ENCODE results near the gene OAS2.

The OAS2 gene

DNA sequence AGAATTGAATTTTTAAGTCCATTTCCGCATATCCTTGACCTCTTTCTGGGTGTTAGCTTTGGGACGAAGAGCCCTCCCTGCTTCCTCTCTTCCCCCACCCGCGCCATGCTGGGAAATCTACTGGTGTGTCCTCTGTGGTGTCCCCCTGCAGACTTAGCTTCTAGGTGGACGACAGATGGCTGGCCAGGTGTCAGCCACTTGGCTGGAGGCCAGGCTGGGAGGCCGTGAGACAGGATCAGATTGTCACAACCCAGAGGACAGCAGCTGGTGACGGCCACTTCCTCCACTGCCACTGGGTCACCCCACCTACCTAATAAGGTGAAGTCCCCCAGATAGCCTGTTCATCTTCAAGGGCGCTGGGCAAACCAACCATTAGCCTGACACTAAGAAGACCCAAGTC is 64.9 kb downstream of the OAS2 start:
- Histone ChIP-seq H3K9me3 (ENCODE audit: severe bottlenecking) (no peaks in the 10 kb centered on the region), H3K4me3 (ENCODE audit: severe bottlenecking) (no peak overlapping the region), H3K27ac (ENCODE audit: poor library complexity, severe bottlenecking) (no peak overlapping the region), H3K36me3 (ENCODE audit: low read depth) (no peaks in the 10 kb centered on the region), H3K4me1 (ENCODE audit: insufficient read depth, poor library complexity, severe bottlenecking) (peaks cover 22% of the 10 kb centered on the region), H3K27me3 (ENCODE audit: insufficient read depth, poor library complexity, severe bottlenecking) (no peaks in the 10 kb centered on the region)
- TF ChIP-seq, protein P1, sequence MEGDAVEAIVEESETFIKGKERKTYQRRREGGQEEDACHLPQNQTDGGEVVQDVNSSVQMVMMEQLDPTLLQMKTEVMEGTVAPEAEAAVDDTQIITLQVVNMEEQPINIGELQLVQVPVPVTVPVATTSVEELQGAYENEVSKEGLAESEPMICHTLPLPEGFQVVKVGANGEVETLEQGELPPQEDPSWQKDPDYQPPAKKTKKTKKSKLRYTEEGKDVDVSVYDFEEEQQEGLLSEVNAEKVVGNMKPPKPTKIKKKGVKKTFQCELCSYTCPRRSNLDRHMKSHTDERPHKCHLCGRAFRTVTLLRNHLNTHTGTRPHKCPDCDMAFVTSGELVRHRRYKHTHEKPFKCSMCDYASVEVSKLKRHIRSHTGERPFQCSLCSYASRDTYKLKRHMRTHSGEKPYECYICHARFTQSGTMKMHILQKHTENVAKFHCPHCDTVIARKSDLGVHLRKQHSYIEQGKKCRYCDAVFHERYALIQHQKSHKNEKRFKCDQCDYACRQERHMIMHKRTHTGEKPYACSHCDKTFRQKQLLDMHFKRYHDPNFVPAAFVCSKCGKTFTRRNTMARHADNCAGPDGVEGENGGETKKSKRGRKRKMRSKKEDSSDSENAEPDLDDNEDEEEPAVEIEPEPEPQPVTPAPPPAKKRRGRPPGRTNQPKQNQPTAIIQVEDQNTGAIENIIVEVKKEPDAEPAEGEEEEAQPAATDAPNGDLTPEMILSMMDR (IDR thresholded peaks at IDR 0.05; ENCODE audit: poor library complexity, severe bottlenecking): no peak
- DNase-seq (ENCODE audit: low spot score) (no peak), ATAC-seq (ENCODE audit: low read depth) (no peak)

DNA sequence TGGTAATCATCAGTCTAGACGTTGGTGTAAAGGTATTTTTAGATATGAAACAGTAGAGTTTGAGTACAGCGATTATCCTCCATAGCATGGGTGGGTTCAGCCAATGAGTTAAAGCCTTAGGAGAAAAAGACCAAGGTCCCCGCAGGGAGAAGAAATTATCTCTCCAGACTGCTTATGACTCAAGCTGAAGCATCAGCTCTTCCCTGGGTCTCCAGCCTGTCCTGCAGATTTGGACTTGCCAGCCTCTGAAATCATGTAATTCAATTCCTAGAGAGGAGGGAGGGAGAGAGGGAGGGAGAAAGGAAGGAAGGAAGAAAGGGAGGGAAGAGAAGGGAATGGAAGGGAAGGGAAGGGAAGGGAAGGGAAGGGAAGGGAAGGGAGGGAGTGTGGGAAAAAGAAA is 66.2 kb downstream of the OAS2 start:
- Histone ChIP-seq H3K4me1 (ENCODE audit: insufficient read depth, poor library complexity, severe bottlenecking) (peaks cover 19% of the 10 kb centered on the region), H3K4me3 (ENCODE audit: severe bottlenecking) (no peak overlapping the region), H3K27me3 (ENCODE audit: insufficient read depth, poor library complexity, severe bottlenecking) (no peaks in the 10 kb centered on the region), H3K9me3 (ENCODE audit: severe bottlenecking) (no peaks in the 10 kb centered on the region), H3K36me3 (ENCODE audit: low read depth) (no peaks in the 10 kb centered on the region), H3K27ac (ENCODE audit: poor library complexity, severe bottlenecking) (no peak overlapping the region)
- ATAC-seq (ENCODE audit: low read depth) (no peak), DNase-seq (ENCODE audit: low spot score) (no peak)
- TF ChIP-seq, protein P1 (IDR thresholded peaks at IDR 0.05; ENCODE audit: poor library complexity, severe bottlenecking): no peak

DNA sequence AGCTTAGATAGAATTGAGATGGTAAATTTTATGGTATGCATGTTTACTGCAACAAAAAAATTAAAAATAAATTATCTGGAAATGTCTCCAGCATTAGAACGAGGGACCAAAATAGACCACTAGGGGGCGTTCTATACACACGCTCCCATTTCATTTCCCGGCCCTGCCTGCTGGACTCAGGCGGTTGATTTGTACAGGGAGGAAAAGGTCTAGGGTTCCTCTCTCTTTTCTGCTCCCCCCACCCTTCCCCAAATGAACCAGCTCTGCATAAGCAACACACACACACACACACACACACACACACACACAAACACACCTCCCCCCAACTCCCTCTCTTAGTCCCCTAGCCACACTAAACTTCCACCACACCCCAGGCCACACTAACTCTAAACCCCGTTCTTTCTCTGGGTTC is 70.4 kb downstream of the OAS2 start:
- TF ChIP-seq, protein P1 (IDR thresholded peaks at IDR 0.05; ENCODE audit: poor library complexity, severe bottlenecking): peak; percentile 86
- no peaks in the 10 kb centered on the region for H3K36me3 ChIP-seq (ENCODE audit: low read depth)
- no peaks in the 10 kb centered on the region for H3K4me1 ChIP-seq (ENCODE audit: insufficient read depth, poor library complexity, severe bottlenecking)
- no peaks in the 10 kb centered on the region for H3K9me3 ChIP-seq (ENCODE audit: severe bottlenecking)
- DNase-seq (ENCODE audit: low spot score) (no peak), ATAC-seq (ENCODE audit: low read depth) (peak; percentile 81)
- no peak overlapping the region for H3K4me3 ChIP-seq (ENCODE audit: severe bottlenecking)
- no peak overlapping the region for H3K27ac ChIP-seq (ENCODE audit: poor library complexity, severe bottlenecking)
- H3K27me3 ChIP-seq (ENCODE audit: insufficient read depth, poor library complexity, severe bottlenecking): no peaks in the 10 kb centered on the region

DNA sequence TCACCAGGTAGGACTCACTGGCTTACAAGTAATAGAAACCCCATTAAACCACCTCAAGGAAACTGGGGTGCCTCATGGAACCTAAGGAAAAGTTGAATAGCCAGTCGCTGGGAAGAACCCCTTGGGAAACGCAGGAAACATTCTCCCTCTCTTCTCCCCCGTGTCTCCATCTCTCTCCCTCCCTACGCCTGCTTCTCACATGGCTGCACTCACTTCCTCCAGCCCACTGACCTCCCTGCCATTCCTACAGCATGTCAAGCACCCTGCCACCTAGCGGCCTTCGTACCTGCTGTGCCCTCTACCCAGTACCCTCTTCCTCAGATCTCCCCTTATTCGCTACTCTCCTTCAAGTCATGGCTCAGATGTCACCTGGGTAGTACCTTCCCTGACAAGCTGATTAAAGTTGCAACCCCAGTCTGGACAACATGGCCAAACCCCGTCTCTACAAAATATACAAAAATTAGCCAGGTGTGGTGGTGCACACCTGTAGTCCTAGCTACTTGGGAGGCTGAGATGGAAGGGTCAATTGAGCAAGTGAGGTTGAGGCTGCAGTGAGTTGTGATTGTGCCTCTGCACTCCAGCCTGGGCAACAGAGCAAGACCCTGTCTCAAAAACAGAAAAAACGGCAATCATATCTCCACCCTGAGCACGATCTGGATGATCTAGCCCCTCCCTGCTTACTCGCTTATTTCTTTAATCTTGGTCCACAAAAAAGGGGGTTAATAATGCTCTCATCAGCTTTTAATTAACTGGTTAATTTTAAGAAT is 71.8 kb downstream of the OAS2 start:
- no peak for DNase-seq (ENCODE audit: low spot score)
- no peak overlapping the region for H3K4me3 ChIP-seq (ENCODE audit: severe bottlenecking)
- no peak overlapping the region for H3K27ac ChIP-seq (ENCODE audit: poor library complexity, severe bottlenecking)
- H3K27me3 ChIP-seq (ENCODE audit: insufficient read depth, poor library complexity, severe bottlenecking): peaks cover 6% of the 10 kb centered on the region
- no peaks in the 10 kb centered on the region for H3K9me3 ChIP-seq (ENCODE audit: severe bottlenecking)
- no peaks in the 10 kb centered on the region for H3K4me1 ChIP-seq (ENCODE audit: insufficient read depth, poor library complexity, severe bottlenecking)
- ATAC-seq (ENCODE audit: low read depth): peak; percentile 56; the same call in 2 of the 3 replicates
- H3K36me3 ChIP-seq (ENCODE audit: low read depth): no peaks in the 10 kb centered on the region
- TF ChIP-seq, protein P1 (IDR thresholded peaks at IDR 0.05; ENCODE audit: poor library complexity, severe bottlenecking): peak; percentile 31

DNA sequence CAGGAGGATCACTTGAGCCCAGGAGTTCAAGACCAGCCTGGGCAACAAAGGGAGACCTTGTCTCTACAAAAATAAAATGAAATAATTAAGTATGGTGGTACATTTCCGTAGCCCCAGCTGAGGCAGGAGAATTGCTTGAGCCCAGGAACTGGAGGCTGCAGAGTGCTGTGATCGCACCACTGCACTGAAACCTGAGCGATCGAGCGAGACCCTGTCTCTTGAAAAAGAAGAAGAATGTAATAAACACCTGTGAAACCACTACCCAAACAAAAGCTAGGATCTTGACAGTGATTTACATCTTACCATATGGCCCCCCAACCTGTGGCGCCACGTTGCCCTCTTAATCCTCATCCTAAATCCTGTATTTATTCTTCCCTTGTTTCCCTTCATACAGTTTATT is 72.5 kb downstream of the OAS2 start:
- TF ChIP-seq, protein P1 (IDR thresholded peaks at IDR 0.05; ENCODE audit: poor library complexity, severe bottlenecking): no peak
- H3K36me3 ChIP-seq (ENCODE audit: low read depth): no peaks in the 10 kb centered on the region
- H3K4me1 ChIP-seq (ENCODE audit: insufficient read depth, poor library complexity, severe bottlenecking): no peaks in the 10 kb centered on the region
- no peak overlapping the region for H3K27ac ChIP-seq (ENCODE audit: poor library complexity, severe bottlenecking)
- no peak overlapping the region for H3K4me3 ChIP-seq (ENCODE audit: severe bottlenecking)
- no peak for DNase-seq (ENCODE audit: low spot score)
- H3K9me3 ChIP-seq (ENCODE audit: severe bottlenecking): no peaks in the 10 kb centered on the region
- H3K27me3 ChIP-seq (ENCODE audit: insufficient read depth, poor library complexity, severe bottlenecking): peaks cover 12% of the 10 kb centered on the region
- ATAC-seq (ENCODE audit: low read depth): no peak
